HEK293T (cell line): ENCODE measurements around the gene GBGT1.

Source experiments
- CTCF ChIA-PET: fragments of 350-600 bp; formaldehyde crosslinking; extraction: SDS; loops from one replicate; lab custom pipeline; 2021; ENCODE audit warnings: antibody characterized with exemption, inconsistent platforms; lab: Yijun Ruan, JAX
- POLR2A ChIA-PET: fragments of 350-600 bp; formaldehyde crosslinking; extraction: SDS; loops from one replicate; lab custom pipeline; 2020; ENCODE audit warnings: antibody characterized with exemption, inconsistent platforms; lab: Yijun Ruan, JAX
- DNase-seq: peaks from one replicate; pipeline ENCODE4 v3.0.0; 2012; ENCODE audit warnings: mixed read lengths; ENCODE audit errors: extremely low spot score
- ARNT ChIP-seq: fragments of 450-650 bp; IDR thresholded peaks from 2 replicates; pipeline ENCODE4 v1.6.1; 2017; ENCODE audit warnings: mild to moderate bottlenecking
- BHLHE40 ChIP-seq: fragments of 450-650 bp; IDR thresholded peaks from 2 replicates; pipeline ENCODE4 v1.6.1; 2016; ENCODE audit warnings: mild to moderate bottlenecking, moderate library complexity, borderline replicate concordance
- CTBP1 ChIP-seq: fragments of 450-650 bp; IDR thresholded peaks from 2 replicates; pipeline ENCODE4 v1.6.1; 2016; ENCODE audit warnings: borderline replicate concordance
- ELF4 ChIP-seq: fragments of 450-650 bp; IDR thresholded peaks from 2 replicates; pipeline ENCODE4 v1.6.1; 2017; ENCODE audit warnings: antibody characterized with exemption
- FOXA1 ChIP-seq: fragments of 450-650 bp; IDR thresholded peaks from 2 replicates; pipeline ENCODE4 v1.6.1; 2016; ENCODE audit warnings: mild to moderate bottlenecking
- FOXK2 ChIP-seq: fragments of 450-650 bp; IDR thresholded peaks from 2 replicates; pipeline ENCODE4 v1.6.1; 2016; ENCODE audit warnings: mild to moderate bottlenecking
- FOXM1 ChIP-seq: fragments of 450-650 bp; IDR thresholded peaks from 2 replicates; pipeline ENCODE4 v1.6.1; 2017; ENCODE audit warnings: mild to moderate bottlenecking, borderline replicate concordance
- HDGF ChIP-seq: fragments of 450-650 bp; IDR thresholded peaks from 2 replicates; pipeline ENCODE4 v1.6.1; 2017; ENCODE audit warnings: antibody characterized with exemption, borderline replicate concordance
- L3MBTL2 ChIP-seq: fragments of 450-650 bp; conservative IDR thresholded peaks from 2 replicates; pipeline ENCODE4 v1.6.1; 2016; ENCODE audit warnings: mild to moderate bottlenecking
- LEF1 ChIP-seq: fragments of 450-650 bp; IDR thresholded peaks from 2 replicates; pipeline ENCODE4 v1.6.1; 2017; ENCODE audit warnings: mild to moderate bottlenecking, borderline replicate concordance
- NFRKB ChIP-seq: fragments of 450-650 bp; IDR thresholded peaks from 2 replicates; pipeline ENCODE4 v1.6.1; 2016; ENCODE audit warnings: mild to moderate bottlenecking, moderate library complexity
- SP1 ChIP-seq: fragments of 450-650 bp; IDR thresholded peaks from 2 replicates; pipeline ENCODE4 v1.6.1; 2017
- SUZ12 ChIP-seq: fragments of 450-650 bp; IDR thresholded peaks from 2 replicates; pipeline ENCODE4 v1.6.1; 2016; ENCODE audit warnings: mild to moderate bottlenecking
- TARDBP ChIP-seq: fragments of 450-650 bp; IDR thresholded peaks from 2 replicates; pipeline ENCODE4 v1.6.1; 2016
- ZNF384 ChIP-seq: fragments of 450-650 bp; IDR thresholded peaks from 2 replicates; pipeline ENCODE4 v1.6.1; 2016
- TF ChIP-seq, protein P1 (sequence below): fragments of 450-650 bp; IDR thresholded peaks from 2 replicates; pipeline ENCODE4 v1.6.1; 2016

Gene GBGT1

GRCh38 chr9:133112663-133113026 lies 51.1 kb downstream of the GBGT1 start:
- no peak for TF ChIP-seq FOXA1
- TF ChIP-seq SP1: no peak
- TF ChIP-seq ELF4: no peak
- TF ChIP-seq NFRKB: no peak
- no peak for TF ChIP-seq ARNT
- no peak for TF ChIP-seq BHLHE40
- TF ChIP-seq TARDBP: no peak
- no peak for TF ChIP-seq FOXM1
- TF ChIP-seq LEF1: no peak
- no peak for TF ChIP-seq FOXK2
- TF ChIP-seq CTBP1: no peak
- TF ChIP-seq, protein P1, sequence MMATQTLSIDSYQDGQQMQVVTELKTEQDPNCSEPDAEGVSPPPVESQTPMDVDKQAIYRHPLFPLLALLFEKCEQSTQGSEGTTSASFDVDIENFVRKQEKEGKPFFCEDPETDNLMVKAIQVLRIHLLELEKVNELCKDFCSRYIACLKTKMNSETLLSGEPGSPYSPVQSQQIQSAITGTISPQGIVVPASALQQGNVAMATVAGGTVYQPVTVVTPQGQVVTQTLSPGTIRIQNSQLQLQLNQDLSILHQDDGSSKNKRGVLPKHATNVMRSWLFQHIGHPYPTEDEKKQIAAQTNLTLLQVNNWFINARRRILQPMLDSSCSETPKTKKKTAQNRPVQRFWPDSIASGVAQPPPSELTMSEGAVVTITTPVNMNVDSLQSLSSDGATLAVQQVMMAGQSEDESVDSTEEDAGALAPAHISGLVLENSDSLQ: no peak
- TF ChIP-seq HDGF: no peak
- POLR2A ChIA-PET: no interaction called here
- CTCF ChIA-PET: no interaction called here
- DNase-seq: no peak

DNA sequence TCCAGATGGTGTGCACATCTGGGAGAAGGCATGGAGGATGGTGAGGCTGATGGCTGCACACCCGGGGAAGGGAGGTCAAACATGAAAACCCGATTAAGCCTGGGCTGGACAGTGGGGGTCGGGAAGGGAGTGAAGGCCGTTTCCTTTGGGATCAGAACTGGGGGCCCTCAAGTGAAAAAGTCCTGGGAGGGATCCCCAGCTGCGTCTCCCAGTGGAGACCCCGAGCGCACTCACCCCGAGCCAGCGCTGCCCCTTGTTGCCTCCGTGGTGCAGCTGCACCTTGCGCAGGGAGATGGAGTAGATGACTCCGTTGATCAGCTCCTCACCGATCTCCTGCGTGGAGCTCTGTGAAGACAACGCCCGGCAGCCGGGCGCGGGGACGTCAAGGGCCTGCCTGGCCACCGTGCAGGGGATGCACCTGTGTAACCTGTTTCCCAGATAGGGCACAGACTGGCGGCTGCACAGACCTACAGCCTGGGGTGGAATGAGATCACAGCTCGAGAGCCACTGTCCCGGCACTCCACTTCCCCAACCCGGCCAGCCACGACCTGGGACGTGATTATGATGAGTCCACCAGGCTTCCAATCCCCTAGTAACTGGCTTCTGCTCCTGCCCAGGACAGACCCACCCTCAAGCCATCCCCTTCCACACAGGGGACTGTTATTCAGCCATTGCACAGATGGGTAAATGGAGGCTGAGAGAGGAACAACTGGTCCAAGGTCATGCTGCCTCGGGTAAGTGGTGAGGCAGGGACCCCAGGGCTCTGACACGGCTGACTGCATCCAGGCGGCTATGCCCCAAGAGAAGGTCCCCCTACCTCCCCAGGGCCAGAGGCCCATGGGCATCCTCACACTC lies 51.7 kb downstream of the GBGT1 start:
- ChIA-PET CTCF (interaction anchor here (0.6 to 1.0 kb wide), 2 partner anchors 9 to 32 kb away, joined by 3 read pairs; no protein-coding TSS in a partner anchor), POLR2A (no interaction called here)
- no peak for DNase-seq
- TF ChIP-seq SUZ12: no peak
- TF ChIP-seq HDGF: no peak
- no peak for TF ChIP-seq LEF1
- TF ChIP-seq SP1: no peak
- no peak for TF ChIP-seq L3MBTL2
- TF ChIP-seq ARNT: no peak
- TF ChIP-seq FOXM1: no peak
- TF ChIP-seq, protein P1: no peak
- TF ChIP-seq FOXA1: no peak
- TF ChIP-seq ZNF384: no peak
- TF ChIP-seq TARDBP: no peak
- TF ChIP-seq FOXK2: no peak
- TF ChIP-seq CTBP1: no peak
- TF ChIP-seq BHLHE40: no peak
- TF ChIP-seq ELF4: no peak
- TF ChIP-seq NFRKB: no peak

- ChIA-PET CTCF (no interaction called here), POLR2A (interaction anchor here (1.1 kb wide), 1 partner anchor 39 kb away, joined by 7 read pairs; no protein-coding TSS in a partner anchor)
- no peak for DNase-seq
- TF ChIP-seq ARNT: no peak
Observed at GRCh38 chr9:133109931-133110650, 53.6 kb downstream of the GBGT1 start.

GRCh38 chr9:133108794-133109641 lies 54.7 kb downstream of the GBGT1 start:
- CTCF ChIA-PET: interaction anchor here (2.4 kb wide), 1 partner anchor 35 kb away, joined by 7 read pairs; no protein-coding TSS in a partner anchor
- no peak for TF ChIP-seq ZNF384
- no peak for TF ChIP-seq FOXA1
- no peak for TF ChIP-seq HDGF
- no peak for TF ChIP-seq SUZ12
- TF ChIP-seq ELF4: no peak
- no peak for TF ChIP-seq FOXM1
- TF ChIP-seq SP1: no peak
- TF ChIP-seq FOXK2: no peak
- TF ChIP-seq, protein P1: no peak
- no peak for TF ChIP-seq LEF1
- TF ChIP-seq L3MBTL2: no peak
- POLR2A ChIA-PET: interaction anchor here (1.4 kb wide), 1 partner anchor 79 kb away, joined by 4 read pairs; the partner anchor contains the start of gene GTF3C5
- DNase-seq: no peak
